GM19025 (cell line): ENCODE data around the gene BAG2.

Source experiments
- ATAC-seq: cut with Tn5 transposase; IDR thresholded peaks from one replicate; pipeline ENCODE4 v1.9.1; 2021; ENCODE audit warnings: mild to moderate bottlenecking, low read depth, moderate library complexity; ENCODE audit not compliant: unreplicated experiment

Gene BAG2

DNA sequence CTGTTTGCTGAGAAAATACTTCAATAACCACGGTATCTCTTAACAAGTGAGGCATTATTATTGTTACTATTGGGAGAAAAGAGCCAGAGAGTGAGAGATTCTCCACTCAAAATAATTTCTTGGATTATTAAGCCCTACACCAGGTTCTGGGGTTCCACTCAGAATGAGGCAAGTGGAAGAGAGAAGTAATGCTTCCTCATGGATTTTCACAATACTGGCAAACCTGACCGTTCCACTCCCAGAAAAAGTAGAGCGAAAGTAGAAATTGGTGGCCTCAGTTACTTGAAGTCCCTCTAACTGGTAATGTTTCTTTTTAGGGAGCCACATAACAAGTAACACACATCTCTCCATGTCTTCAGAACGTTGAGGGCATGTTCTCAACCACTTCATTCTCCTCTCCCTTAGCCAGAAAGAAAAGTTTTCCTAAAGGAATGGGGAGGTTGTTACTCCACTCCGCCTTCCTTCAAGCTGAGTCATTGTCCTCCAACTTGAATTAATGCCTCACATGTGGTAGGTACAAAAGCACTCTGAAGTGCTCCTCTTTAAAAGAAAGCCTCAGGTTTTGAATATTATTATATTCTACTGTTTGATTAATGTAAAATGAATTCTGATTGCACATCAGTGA, 1.9 kb downstream of the BAG2 start:
- ATAC-seq: no peak

DNA sequence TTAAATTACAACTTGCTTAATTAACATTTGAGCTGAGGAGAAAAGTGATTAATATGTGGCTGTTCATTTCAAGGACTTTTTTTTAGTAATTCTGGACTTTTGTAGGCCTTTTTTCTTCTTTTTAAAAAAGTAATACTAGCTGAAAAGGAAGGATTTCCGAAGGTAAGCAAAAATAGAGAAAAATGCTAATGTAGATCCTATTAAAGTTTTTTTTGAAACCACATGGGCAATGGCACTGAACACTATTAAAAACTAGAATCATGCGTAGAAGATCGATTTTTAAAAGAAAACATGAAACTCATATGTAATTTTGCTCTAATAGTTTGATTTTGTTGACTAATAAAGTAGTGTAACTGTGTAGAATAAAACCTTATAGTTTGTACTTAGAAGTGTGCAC, 2.4 kb downstream of the BAG2 start:
- no peak for ATAC-seq

DNA sequence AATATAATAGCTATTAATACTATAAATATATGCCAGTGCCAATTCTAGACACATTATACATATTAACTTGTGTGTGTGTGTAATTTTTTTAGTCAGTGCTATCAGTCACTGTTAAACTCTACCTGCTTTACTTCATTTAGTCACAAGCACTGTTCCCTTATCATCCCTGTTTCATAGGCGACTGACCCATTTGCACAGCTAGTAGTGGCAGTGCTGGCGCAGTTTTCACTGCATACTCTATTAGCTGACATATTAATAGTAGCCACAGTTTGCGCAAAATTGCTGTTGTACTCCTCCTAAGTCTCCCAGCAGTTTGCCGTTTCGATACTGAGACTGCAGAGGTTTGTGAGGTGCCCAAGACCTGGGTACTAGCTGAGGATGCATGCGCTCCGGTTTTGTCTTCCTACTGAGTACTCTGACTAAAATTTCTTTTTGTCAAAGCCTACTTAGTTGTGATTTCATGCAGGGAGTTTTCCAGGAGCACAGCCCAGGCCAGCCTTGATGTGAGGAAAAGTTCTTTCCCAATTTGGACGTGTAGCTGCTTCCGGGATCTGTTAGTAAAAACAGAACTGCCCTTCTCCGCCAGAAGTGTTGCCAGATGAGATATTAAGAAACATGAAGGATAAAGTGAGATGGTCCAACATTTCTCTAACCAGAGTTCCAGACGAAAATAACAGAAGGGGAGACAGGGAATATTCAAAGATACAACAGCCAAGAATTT, 5.6 kb downstream of the BAG2 start:
- ATAC-seq: no peak

DNA sequence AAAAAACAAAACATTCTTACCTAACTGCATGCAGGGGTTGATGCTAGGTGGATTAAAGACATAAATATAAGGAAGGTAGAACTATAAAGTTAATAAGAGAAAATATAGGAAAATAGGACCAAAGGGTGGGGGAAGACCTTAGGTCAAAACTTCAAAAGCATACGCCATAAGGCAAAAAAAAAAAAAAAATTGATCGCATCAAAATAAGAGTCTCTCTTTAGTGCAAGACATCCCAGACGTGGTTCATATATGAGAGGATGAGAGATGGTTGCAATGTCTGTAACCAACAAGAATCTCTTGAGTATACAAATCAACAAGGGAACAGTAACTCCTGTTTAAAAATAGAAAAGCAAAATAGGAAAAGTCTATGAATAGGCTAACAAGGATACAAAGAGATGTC, 8.5 kb downstream of the BAG2 start:
- ATAC-seq: no peak

DNA sequence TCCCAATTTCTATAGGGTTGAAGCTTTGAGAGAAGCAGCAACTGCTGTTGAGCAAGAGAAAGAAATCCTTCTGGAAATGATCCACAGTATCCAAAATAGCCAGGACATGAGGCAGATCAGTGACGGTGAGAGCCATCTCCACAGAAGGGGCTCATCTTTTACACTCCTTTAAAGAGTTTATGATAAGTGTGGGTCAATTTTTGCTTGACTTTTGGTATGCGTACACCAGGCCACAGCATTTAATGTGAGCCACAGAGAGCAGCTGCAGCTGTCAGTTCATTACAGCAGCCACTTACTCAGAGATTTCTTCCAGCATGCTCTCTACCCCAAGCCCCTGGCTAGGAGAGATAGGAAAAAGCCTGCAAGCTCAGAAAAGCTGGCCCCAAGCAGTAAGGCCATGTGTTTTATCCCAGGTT, 9.9 kb downstream of the BAG2 start:
- ATAC-seq: no peak

DNA sequence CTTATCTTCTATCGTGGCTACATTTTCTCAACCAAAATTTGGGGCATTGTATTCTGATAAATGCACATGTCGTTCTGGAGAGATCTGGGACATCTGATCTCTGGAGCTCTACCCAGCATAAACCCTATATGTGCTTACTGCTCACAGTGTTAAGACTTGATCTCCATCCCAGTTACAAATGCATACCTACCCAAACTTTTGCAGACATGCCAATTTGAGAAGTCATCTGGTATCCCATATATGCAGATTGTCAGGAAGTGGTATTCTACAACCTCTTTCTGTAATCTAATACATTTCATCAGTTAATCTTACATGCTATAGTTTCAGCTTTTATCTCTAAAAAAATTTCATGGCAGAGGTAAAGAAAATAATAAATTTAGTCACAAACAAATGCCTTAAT, 11.2 kb downstream of the BAG2 start:
- ATAC-seq: no peak

DNA sequence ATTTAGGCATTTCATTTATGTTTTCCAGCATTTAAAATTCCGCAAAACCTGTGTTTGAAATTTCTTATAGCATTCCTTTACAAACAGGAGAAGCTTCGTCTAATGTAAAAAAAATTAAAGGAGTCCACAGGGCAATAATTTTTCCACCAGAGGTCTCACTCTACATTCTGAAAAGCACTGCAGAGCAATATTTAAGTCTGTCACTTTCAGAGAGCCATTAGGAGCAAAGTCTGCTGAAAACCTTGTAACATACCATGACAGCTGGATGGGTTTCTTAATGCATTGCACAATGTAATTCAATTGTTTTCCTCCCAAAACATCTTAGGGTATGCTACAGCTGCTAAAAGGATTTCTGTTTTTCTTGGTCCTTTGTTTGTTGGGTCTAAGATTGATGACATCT, 18.0 kb downstream of the BAG2 start:
- no peak for ATAC-seq

DNA sequence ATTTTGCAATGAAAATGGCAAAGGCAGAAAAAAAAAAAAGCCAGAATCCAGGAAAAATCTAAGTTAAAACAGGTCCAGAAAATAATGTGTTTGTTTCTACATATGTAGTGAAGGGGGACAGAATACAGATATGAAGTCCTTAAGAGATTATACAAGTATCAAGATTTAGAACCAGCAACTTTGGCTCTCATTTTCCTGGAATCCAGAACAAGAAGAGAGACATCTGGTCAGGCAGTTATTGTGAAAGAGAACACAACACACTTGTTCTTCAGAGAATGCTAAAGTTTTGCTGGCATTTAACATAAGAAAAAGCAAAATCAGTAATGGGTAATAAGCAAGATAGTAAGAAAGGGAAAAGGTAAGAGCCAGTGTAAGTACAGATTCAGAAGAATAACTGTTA, 21.1 kb downstream of the BAG2 start:
- ATAC-seq: no peak

DNA sequence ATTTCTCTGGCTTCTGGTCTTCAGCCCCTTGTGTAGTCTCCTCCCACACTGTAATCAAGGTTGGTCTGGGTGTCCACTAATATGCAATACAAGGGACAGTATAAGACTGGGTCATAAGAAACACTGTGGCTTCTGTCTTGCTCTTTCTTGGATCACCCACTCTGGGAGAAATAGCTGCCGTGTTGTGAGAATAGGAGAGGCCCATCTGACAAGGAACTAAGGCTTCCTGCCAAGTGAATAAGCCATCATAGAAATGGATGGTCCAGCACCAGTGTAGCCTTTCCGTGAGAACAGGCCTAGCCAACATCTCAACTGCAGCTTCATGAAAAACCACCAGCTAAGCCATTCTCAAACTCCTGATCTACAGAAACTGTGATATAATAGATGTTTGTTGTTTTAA, 23.3 kb downstream of the BAG2 start:
- ATAC-seq: no peak

DNA sequence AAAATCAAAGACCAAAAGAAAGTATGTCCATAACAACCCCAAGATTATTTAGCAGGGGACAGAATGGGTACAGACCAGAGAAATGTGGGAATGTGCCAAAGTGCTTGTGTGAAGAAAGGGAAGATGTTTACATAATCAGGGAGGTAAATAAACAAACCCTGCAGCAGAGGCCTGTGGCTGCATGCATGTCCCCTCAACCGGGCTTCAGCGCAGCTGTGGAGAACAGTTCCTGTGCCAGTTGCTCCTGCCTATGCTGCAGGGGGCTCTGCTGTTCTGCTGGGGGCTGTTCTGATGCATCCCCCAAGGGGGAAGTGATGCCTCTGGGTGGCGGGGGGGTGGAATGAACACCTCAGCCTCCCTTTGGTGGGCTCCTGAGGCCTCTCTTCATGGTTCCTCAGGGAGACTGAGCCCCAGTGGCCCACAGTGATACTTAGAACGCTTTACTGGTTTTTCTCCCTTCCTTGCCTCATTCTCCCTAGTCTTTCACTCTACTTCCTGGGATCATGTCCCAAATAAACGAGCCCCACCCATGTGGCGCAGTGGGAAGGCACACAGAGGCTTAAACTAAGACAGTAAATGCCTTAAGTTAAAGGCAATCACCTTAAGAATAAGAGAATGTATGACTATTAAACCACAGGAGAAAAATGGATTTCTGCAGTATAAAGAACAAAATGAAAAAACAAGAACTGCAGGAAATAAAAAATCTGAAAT, 27.0 kb downstream of the BAG2 start:
- no peak for ATAC-seq

DNA sequence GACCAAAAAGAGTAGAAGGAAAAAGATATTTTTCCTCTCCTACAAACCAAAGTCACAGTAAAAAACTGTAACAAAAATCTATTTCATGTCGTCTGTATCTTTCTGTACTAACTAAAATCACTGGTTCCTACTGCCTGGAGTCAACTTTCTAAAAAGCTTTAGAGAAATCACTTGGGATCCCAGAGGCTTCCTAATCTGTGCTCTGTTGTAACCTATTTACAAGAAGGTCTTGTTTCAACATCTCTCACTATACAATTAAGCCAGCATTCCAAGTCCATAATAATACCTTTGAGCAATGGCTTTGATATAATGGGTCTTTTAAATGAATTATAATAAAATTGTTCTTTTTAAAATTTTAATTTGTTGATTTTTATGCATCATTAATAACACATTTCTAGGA, 29.6 kb downstream of the BAG2 start:
- ATAC-seq: no peak

DNA sequence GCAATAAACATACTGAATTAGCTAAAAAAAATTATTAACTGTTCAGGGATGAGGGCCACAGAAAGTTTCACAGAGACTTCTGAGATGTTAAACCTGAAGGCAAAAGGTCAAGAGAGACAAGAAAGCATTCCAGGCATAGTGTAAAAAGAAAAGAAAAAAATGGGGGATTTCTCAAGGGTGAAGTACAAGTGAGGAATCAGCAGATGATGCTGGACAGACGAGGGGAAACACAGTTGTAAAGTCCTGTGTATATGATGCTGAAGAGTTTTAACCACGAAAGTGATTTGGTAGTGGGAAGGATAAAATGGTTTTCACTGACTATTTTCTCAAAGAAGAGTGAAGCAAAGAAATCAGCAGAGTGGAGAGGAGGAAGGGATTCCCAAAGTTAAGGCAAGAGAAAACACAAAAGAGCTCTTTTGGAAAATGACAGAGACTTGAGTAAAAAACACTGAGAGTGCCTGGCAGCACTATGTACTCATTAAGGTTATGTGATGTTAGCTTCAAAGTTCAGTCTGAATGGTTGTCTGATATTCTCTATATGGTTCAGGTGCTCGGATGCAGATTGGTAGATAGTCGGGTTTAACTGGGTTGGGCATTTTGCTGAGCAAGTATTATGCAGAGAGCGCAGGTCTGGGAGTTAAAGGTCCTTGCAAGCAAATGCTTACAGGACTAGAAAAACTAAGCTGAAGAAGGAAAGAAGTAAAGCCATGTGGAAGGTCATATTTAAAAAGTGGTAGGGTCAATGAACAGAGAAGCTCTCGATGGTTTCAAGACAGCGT, 33.6 kb downstream of the BAG2 start:
- no peak for ATAC-seq

DNA sequence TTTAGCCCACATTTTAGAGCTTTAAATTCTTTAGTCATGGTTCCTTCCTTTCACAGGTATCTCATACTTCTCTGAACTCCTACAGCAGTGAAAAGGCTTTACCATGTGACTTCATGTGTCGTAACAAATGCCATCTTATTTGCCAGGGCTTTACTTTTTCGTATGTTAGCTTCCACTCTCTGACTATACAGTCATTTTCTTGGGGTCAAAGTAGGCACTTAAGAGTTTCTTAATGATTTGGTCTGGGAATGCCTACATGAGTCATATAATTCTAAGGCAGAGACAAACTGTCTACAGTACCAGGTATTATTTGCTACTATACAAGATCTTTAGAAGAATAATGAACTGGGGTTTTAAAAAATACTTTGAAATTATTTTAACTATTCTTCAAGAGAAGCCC, 35.0 kb downstream of the BAG2 start:
- no peak for ATAC-seq

DNA sequence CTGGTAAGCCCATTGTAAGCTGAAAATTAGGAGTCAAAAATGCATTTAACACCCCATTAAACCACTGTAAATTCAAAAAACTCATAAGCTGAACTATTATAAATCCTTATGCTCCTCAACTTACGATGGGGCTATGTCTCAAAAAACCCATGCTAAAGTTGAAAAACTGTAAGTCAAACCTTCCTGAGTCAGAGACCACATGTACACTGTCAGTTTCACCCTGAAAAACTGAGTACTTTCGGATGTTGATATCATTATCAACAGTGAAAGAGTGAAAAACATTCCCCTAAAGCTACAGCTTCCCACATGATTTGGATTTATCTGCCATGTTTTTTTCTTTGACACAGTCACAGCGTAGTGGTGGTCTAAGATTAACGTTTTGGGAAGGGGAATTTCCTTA, 35.7 kb downstream of the BAG2 start:
- no peak for ATAC-seq

DNA sequence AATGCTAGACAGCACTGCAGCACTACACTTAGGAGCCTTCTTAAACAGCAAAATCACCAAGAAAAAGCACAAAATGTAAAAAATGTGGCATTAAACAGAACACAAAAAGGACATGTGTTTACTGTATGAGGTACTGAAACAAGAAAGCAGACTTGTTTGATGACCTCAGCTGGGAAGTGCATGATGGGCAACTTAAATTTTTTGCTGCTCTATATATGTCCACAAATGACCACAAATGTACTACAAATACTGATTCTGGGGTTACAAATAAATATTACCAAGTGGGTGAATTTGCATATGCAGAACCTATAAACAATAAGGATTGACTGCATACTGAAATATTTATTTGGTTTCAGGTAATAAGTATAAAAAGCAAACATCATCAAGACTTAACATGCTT, 36.9 kb downstream of the BAG2 start:
- no peak for ATAC-seq

DNA sequence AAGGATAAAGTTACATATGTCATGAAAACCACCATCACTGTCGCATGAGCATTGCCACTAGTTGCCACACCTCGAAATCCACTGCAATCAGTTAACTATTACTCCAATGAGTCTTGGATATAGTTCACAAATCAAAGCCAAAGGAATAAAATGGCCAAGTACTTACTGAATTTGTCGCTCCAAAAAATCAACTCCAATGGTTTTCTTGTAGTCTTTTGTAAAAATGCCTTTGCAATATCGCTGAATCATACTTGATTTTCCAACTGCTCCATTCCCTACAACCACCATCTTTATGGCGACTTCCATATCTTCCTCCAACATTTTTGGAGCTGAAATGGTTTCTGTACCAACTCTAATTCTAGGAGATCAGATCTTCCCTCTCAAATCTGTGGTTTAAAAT, 37.9 kb downstream of the BAG2 start:
- ATAC-seq: no peak

DNA sequence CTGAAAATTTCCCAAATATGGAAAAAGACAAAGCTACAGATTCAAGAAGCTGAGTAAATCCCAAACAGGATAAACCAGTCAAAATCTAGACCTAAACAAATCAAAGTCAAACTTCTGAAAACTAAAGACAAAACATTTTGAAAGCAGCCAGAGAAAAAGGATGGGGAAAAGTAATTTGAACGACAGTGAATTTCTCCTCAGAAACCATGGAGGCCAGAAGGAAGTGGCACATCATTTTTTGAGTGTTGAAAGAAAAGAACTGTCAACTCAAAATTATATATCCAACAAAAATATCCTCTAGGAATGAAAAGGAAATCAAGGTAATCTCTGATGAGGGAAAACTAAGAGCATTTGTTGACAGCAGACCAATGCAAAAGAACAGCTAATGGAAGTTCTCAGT, 43.1 kb downstream of the BAG2 start:
- ATAC-seq: no peak

DNA sequence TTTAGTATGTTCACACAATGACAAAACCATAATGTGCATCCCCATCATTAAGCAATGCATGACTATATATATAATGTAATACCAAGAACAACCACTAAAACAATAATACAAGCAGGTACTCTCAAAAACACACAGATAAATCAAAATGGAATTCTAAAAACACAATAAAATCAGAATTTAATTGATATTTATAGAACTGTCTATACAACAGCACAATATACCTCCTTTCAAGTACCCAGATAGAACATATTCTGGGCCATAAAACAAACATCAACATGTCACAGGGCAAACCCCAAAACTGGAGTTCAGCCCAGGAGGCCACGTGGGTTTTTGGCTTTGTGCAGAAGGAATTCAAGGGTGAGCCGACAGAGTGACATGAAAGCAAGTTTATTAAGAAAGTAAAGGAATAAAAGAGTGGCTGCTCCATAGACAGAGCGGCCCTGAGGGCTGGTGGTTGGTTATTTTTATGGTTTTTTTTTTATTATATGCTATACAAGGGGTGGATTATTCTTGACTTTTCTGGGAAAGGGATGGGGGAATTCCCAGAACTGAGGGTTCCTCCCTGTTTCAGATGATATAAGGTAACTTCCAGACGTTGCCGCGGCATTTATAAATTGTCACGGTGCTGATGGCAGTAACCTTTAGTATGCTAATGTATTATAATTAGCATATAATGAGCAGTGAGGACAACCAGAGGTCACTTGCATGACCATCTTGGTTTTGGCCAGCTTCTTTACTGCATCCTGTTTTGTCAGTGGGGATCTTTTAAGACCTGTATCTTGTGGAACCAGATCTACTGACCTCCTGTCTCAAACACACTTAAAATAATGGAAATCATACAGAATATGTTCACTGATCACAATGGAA, 44.3 kb downstream of the BAG2 start:
- no peak for ATAC-seq

DNA sequence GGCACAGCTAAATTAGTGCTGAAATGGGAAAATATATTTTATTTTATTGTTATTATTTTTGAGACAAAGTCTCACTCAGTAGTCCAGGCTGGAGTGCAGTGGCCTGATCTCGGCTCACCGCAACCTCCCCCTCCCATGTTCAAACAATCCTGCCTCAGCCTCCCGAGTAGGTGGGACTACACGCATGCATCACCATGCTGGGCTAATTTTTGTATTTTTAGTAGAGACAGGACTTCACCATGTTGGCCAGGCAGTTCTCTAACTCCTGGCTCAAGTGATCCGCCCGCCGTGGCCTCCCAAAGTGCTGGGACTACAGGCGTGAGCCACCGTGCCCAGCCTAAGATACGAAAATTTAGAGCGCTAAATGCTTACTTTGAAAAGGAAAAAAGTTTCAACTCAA, 45.1 kb downstream of the BAG2 start:
- no peak for ATAC-seq

DNA sequence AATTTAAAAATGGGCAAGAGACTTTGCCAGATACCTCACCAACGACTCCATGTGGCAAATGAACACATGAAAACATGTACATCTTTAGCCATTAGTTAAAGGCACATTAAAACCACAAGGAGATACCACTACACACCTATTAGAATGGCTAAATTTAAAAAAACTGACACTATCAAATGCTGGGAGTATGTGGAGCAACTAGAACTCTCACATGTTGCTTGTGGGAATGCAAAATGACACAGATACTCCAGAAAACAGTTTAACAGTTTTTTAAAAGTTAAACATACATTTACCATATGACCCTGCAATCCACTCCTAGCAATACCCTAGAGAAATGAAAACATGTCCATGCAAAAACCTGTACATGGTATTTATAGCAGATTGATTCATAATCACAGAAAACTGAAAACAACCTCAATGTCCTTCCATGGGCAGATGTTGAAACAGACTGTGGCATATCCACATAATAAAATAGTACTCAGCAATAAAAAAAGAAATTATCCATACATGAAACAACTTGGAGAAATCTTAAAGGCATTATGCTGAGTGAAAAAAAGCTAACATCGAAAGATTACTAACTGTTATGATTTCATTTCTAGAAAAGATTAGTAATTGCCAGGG, 48.1 kb downstream of the BAG2 start:
- ATAC-seq: no peak
